GM12878 (cell line): ENCODE measurements around the gene ADD2.

ENCODE experiments used
- CBFB ChIP-seq: IDR thresholded peaks from 2 replicates; pipeline ENCODE4 v1.6.1; 2016; ENCODE audit warnings: antibody characterized with exemption, low read depth
- EED ChIP-seq: sonication (generic); IDR thresholded peaks from 2 replicates; pipeline ENCODE4 v1.6.1; 2016; ENCODE audit warnings: antibody characterized with exemption, low read depth
- NBN ChIP-seq: fragments of 450-650 bp; IDR thresholded peaks from 2 replicates; pipeline ENCODE4 v1.6.1; 2016
- POLR2AphosphoS2 ChIP-seq: IDR thresholded peaks from 2 replicates; pipeline ENCODE4 v1.6.1; 2011; ENCODE audit warnings: low read depth, mild to moderate bottlenecking, low read length, improper control_type of control experiment, moderate library complexity
- TF ChIP-seq, protein P1 (sequence below), 3 experiments: IDR thresholded peaks in 2 of 3; conservative IDR thresholded peaks in 1 of 3; 2 replicates each; pipeline ENCODE4 v1.5.1; 2011; ENCODE audit warnings: low read depth in 3 of 3, low read length in 3 of 3, mild to moderate bottlenecking in 3 of 3, control low read depth in 2 of 3, moderate library complexity in 2 of 3, inconsistent platforms in 1 of 3, mixed read lengths in 1 of 3; ENCODE audit not compliant: control insufficient read depth in 2 of 3, insufficient read depth in 1 of 3; ENCODE audit errors: extremely low read depth in 1 of 3
- TF ChIP-seq, protein P2 (sequence below): IDR thresholded peaks from 2 replicates; pipeline ENCODE4 v1.6.1; 2012; ENCODE audit warnings: low read depth, low read length, improper control_type of control experiment
- TF ChIP-seq, protein P3 (sequence below): IDR thresholded peaks from 2 replicates; pipeline ENCODE4 v1.6.1; 2012; ENCODE audit warnings: low read depth, low read length, improper control_type of control experiment
- TF ChIP-seq, protein P4 (sequence below): IDR thresholded peaks from 2 replicates; pipeline ENCODE4 v1.6.1; 2012; ENCODE audit warnings: low read depth, low read length, improper control_type of control experiment

DNA sequence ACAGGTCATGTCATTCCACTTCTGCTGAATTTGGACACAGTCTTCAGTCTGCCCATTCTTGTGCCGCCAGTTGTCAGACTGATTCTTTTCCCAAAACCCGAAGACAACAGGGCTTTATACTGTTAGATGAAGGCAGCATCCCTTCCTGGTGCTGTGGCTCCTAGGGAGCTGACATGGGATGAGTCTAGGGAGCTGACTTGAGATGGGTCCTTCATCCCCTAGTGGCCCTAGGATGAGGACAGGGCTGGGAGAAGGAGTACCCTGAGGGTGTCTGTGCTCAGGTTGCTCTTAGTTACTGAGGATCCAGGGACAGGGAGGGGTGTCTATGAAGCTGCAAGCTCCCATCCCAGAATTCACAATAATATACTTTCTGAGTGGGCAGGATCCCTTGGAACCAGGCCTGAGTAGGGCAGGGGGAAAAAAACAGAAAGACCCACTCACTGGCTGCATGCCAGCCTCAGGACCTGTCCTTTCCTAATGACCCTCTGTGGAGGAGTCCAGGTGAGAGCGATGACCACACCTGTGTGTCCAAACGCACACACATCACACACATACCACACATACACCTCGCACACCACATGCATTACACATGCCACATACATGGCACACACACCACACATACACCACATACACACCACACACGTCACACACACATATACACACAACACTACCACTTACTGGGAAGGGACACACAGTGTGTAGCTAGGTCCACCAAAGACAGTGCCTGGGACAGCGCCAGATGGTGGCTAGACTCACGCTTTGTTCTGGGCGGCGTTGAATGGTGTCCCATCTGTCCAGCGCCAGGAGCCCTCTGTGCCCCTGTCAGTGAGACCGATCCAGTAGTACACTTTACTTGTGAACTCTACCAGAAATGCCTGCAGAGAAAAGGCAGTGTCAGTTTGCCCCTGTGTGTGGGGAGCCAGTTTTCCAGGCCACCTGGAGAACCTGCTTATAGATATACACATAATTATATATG lies 41.3 kb upstream of the ADD2 start:
- TF ChIP-seq, protein P1, sequence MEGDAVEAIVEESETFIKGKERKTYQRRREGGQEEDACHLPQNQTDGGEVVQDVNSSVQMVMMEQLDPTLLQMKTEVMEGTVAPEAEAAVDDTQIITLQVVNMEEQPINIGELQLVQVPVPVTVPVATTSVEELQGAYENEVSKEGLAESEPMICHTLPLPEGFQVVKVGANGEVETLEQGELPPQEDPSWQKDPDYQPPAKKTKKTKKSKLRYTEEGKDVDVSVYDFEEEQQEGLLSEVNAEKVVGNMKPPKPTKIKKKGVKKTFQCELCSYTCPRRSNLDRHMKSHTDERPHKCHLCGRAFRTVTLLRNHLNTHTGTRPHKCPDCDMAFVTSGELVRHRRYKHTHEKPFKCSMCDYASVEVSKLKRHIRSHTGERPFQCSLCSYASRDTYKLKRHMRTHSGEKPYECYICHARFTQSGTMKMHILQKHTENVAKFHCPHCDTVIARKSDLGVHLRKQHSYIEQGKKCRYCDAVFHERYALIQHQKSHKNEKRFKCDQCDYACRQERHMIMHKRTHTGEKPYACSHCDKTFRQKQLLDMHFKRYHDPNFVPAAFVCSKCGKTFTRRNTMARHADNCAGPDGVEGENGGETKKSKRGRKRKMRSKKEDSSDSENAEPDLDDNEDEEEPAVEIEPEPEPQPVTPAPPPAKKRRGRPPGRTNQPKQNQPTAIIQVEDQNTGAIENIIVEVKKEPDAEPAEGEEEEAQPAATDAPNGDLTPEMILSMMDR (IDR thresholded peaks at IDR 0.05 in 2 of 3, conservative IDR thresholded peaks at IDR 0.05 in 1 of 3; ENCODE audit: control insufficient read depth in 2 of 3, extremely low read depth in 1 of 3, insufficient read depth in 1 of 3, low read depth in 3 of 3, low read length in 3 of 3) = no peak
- TF ChIP-seq NBN = no peak
- TF ChIP-seq, protein P2, sequence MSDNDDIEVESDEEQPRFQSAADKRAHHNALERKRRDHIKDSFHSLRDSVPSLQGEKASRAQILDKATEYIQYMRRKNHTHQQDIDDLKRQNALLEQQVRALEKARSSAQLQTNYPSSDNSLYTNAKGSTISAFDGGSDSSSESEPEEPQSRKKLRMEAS = no peak
- no peak for TF ChIP-seq EED
- TF ChIP-seq CBFB = no peak
- TF ChIP-seq POLR2AphosphoS2 = no peak
- TF ChIP-seq, protein P3, sequence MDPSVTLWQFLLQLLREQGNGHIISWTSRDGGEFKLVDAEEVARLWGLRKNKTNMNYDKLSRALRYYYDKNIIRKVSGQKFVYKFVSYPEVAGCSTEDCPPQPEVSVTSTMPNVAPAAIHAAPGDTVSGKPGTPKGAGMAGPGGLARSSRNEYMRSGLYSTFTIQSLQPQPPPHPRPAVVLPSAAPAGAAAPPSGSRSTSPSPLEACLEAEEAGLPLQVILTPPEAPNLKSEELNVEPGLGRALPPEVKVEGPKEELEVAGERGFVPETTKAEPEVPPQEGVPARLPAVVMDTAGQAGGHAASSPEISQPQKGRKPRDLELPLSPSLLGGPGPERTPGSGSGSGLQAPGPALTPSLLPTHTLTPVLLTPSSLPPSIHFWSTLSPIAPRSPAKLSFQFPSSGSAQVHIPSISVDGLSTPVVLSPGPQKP = no peak
- TF ChIP-seq, protein P4, sequence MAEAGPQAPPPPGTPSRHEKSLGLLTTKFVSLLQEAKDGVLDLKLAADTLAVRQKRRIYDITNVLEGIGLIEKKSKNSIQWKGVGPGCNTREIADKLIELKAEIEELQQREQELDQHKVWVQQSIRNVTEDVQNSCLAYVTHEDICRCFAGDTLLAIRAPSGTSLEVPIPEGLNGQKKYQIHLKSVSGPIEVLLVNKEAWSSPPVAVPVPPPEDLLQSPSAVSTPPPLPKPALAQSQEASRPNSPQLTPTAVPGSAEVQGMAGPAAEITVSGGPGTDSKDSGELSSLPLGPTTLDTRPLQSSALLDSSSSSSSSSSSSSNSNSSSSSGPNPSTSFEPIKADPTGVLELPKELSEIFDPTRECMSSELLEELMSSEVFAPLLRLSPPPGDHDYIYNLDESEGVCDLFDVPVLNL = no peak
